HEK293 (cell line): ENCODE measurements around the gene CPB2.
A peak's percentile ranks its signal among the peaks of the same experiment; 100 is the strongest.

Experiments
- BCL11A ChIP-seq: fragments of 450-650 bp; formaldehyde crosslinking; IDR thresholded peaks from 2 replicates; pipeline ENCODE4 v1.5.1; 2016; ENCODE audit warnings: low read depth, missing biosample characterization, missing genetic modification characterization
- ELK4 ChIP-seq: IDR thresholded peaks from 2 replicates; pipeline ENCODE4 v1.6.1; 2011; ENCODE audit warnings: mild to moderate bottlenecking, low read depth, low read length, borderline replicate concordance
- GFI1B ChIP-seq: fragments of 450-650 bp; formaldehyde crosslinking; IDR thresholded peaks from 2 replicates; pipeline ENCODE4 v1.5.1; 2016; ENCODE audit warnings: missing biosample characterization, missing genetic modification characterization
- GLIS2 ChIP-seq: fragments of 450-650 bp; formaldehyde crosslinking; IDR thresholded peaks from 2 replicates; pipeline ENCODE4 v1.5.1; 2016; ENCODE audit warnings: missing biosample characterization, missing genetic modification characterization
- KLF8 ChIP-seq: fragments of 450-650 bp; formaldehyde crosslinking; IDR thresholded peaks from 2 replicates; pipeline ENCODE4 v1.5.1; 2016; ENCODE audit warnings: missing biosample characterization, missing genetic modification characterization
- OSR2 ChIP-seq: fragments of 450-650 bp; formaldehyde crosslinking; IDR thresholded peaks from 2 replicates; pipeline ENCODE4 v1.5.1; 2016; ENCODE audit warnings: missing biosample characterization, missing genetic modification characterization
- OVOL3 ChIP-seq: fragments of 450-650 bp; formaldehyde crosslinking; IDR thresholded peaks from 2 replicates; pipeline ENCODE4 v1.5.1; 2016; ENCODE audit warnings: missing biosample characterization, missing genetic modification characterization
- PBX3 ChIP-seq: sonication (generic); formaldehyde crosslinking; IDR thresholded peaks from 2 replicates; pipeline ENCODE4 v1.8.1; 2022; ENCODE audit warnings: mild to moderate bottlenecking, moderate library complexity, missing genetic modification reagents
- PRDM4 ChIP-seq: fragments of 450-650 bp; formaldehyde crosslinking; IDR thresholded peaks from 2 replicates; pipeline ENCODE4 v1.5.1; 2017; ENCODE audit warnings: missing biosample characterization, missing genetic modification characterization
- SCRT1 ChIP-seq: fragments of 450-650 bp; formaldehyde crosslinking; IDR thresholded peaks from 2 replicates; pipeline ENCODE4 v1.5.1; 2016; ENCODE audit warnings: missing biosample characterization, missing genetic modification characterization, borderline replicate concordance
- TRIM28 ChIP-seq: IDR thresholded peaks from 2 replicates; pipeline ENCODE4 v1.6.1; 2011; ENCODE audit warnings: low read length, control low read depth, borderline replicate concordance
- ZBTB17 ChIP-seq: fragments of 450-650 bp; formaldehyde crosslinking; IDR thresholded peaks from 2 replicates; pipeline ENCODE4 v1.5.1; 2016; ENCODE audit warnings: missing biosample characterization, missing genetic modification characterization
- ZFHX2 ChIP-seq: fragments of 450-650 bp; formaldehyde crosslinking; conservative IDR thresholded peaks from 2 replicates; pipeline ENCODE4 v1.5.1; 2016; ENCODE audit warnings: missing biosample characterization, missing genetic modification characterization
- ZFP3 ChIP-seq: fragments of 450-650 bp; formaldehyde crosslinking; IDR thresholded peaks from 2 replicates; pipeline ENCODE4 v1.5.1; 2016; ENCODE audit warnings: low read depth, missing biosample characterization, missing genetic modification characterization
- ZNF112 ChIP-seq: fragments of 450-650 bp; formaldehyde crosslinking; IDR thresholded peaks from 2 replicates; pipeline ENCODE4 v1.5.0; 2017; ENCODE audit warnings: missing biosample characterization, missing genetic modification characterization
- ZNF132 ChIP-seq: fragments of 450-650 bp; formaldehyde crosslinking; IDR thresholded peaks from 2 replicates; pipeline ENCODE4 v1.5.1; 2017; ENCODE audit warnings: missing biosample characterization, missing genetic modification characterization, borderline replicate concordance
- ZNF169 ChIP-seq: fragments of 450-650 bp; formaldehyde crosslinking; IDR thresholded peaks from 2 replicates; pipeline ENCODE4 v1.5.1; 2016; ENCODE audit warnings: missing biosample characterization, missing genetic modification characterization
- ZNF223 ChIP-seq: fragments of 450-650 bp; formaldehyde crosslinking; IDR thresholded peaks from 2 replicates; pipeline ENCODE4 v1.5.1; 2016; ENCODE audit warnings: missing biosample characterization, missing genetic modification characterization
- ZNF341 ChIP-seq: fragments of 450-650 bp; formaldehyde crosslinking; IDR thresholded peaks from 2 replicates; pipeline ENCODE4; 2016; ENCODE audit warnings: low read depth, missing biosample characterization, missing genetic modification characterization
- ZNF350 ChIP-seq: fragments of 450-650 bp; formaldehyde crosslinking; IDR thresholded peaks from 2 replicates; pipeline ENCODE4 v1.5.0; 2017; ENCODE audit warnings: missing biosample characterization, mild to moderate bottlenecking, missing genetic modification characterization
- ZNF366 ChIP-seq: fragments of 450-650 bp; formaldehyde crosslinking; conservative IDR thresholded peaks from 2 replicates; pipeline ENCODE4 v1.5.1; 2016; ENCODE audit warnings: missing biosample characterization, missing genetic modification characterization
- ZNF391 ChIP-seq: fragments of 450-650 bp; formaldehyde crosslinking; IDR thresholded peaks from 2 replicates; pipeline ENCODE4 v1.5.1; 2016; ENCODE audit warnings: low read depth, missing biosample characterization, missing genetic modification characterization, borderline replicate concordance
- ZNF394 ChIP-seq: fragments of 450-650 bp; formaldehyde crosslinking; IDR thresholded peaks from 2 replicates; pipeline ENCODE4 v1.5.1; 2016; ENCODE audit warnings: missing biosample characterization, missing genetic modification characterization, mild to moderate bottlenecking, moderate library complexity, borderline replicate concordance
- ZNF423 ChIP-seq: fragments of 450-650 bp; formaldehyde crosslinking; IDR thresholded peaks from 2 replicates; pipeline ENCODE4 v1.5.1; 2016; ENCODE audit warnings: missing biosample characterization, missing genetic modification characterization
- ZNF48 ChIP-seq: fragments of 450-650 bp; formaldehyde crosslinking; IDR thresholded peaks from 2 replicates; pipeline ENCODE4 v1.5.1; 2016; ENCODE audit warnings: missing biosample characterization, missing genetic modification characterization
- ZNF501 ChIP-seq: fragments of 450-650 bp; formaldehyde crosslinking; IDR thresholded peaks from 2 replicates; pipeline ENCODE4 v1.5.1; 2016; ENCODE audit warnings: missing biosample characterization, missing genetic modification characterization
- ZNF514 ChIP-seq: fragments of 450-650 bp; formaldehyde crosslinking; IDR thresholded peaks from 2 replicates; pipeline ENCODE4 v1.5.1; 2016; ENCODE audit warnings: missing biosample characterization, missing genetic modification characterization
- ZNF555 ChIP-seq: fragments of 450-650 bp; formaldehyde crosslinking; conservative IDR thresholded peaks from 2 replicates; pipeline ENCODE4 v1.5.1; 2017; ENCODE audit warnings: missing biosample characterization, mild to moderate bottlenecking, missing genetic modification characterization, inconsistent platforms
- ZNF596 ChIP-seq: fragments of 450-650 bp; IDR thresholded peaks from 2 replicates; pipeline ENCODE4 v1.5.0; 2018; ENCODE audit warnings: missing biosample characterization, mild to moderate bottlenecking, missing genetic modification characterization, moderate library complexity
- ZNF645 ChIP-seq: fragments of 450-650 bp; formaldehyde crosslinking; IDR thresholded peaks from 2 replicates; pipeline ENCODE4; 2016; ENCODE audit warnings: missing biosample characterization, missing genetic modification characterization
- ZNF768 ChIP-seq: fragments of 450-650 bp; formaldehyde crosslinking; IDR thresholded peaks from 2 replicates; pipeline ENCODE4 v1.5.1; 2018; ENCODE audit warnings: missing biosample characterization, mild to moderate bottlenecking, missing genetic modification characterization
- ZNF791 ChIP-seq: fragments of 450-650 bp; formaldehyde crosslinking; IDR thresholded peaks from 2 replicates; pipeline ENCODE4 v1.5.1; 2016; ENCODE audit warnings: missing biosample characterization, missing genetic modification characterization
- ZNF830 ChIP-seq: fragments of 450-650 bp; IDR thresholded peaks from 2 replicates; pipeline ENCODE4 v1.5.0; 2018; ENCODE audit warnings: missing biosample characterization, missing genetic modification characterization, low read depth, mild to moderate bottlenecking, moderate library complexity
- ZNF837 ChIP-seq: fragments of 450-650 bp; formaldehyde crosslinking; IDR thresholded peaks from 2 replicates; pipeline ENCODE4 v1.5.1; 2016; ENCODE audit warnings: missing biosample characterization, missing genetic modification characterization
- TF ChIP-seq, protein P1 (sequence below): fragments of 450-650 bp; formaldehyde crosslinking; IDR thresholded peaks from 2 replicates; pipeline ENCODE4 v1.5.1; 2016; ENCODE audit warnings: missing biosample characterization, missing genetic modification characterization

CPB2 gene

GRCh38 chr13:46052319-46053161, 52.3 kb downstream of the CPB2 start, which contains the start of gene ZC3H13 (continued):
- peak; percentile 13; the same call in 1 of the 2 replicates for TF ChIP-seq ZBTB17 (tag by site-specific recombination)
- TF ChIP-seq ZNF830, result no peak
- no peak for TF ChIP-seq PBX3 (CRISPR knock-in tag)
- no peak for TF ChIP-seq ZNF48 (tag by site-specific recombination)
- TF ChIP-seq KLF8 (tag by site-specific recombination), result no peak; the same call in none of the 2 replicates
- no peak for TF ChIP-seq ZNF514 (tag by site-specific recombination)
- no peak for TF ChIP-seq TRIM28
- peak; percentile 63; the same call in 1 of the 2 replicates for TF ChIP-seq ZNF501 (tag by site-specific recombination)
- TF ChIP-seq ZNF350 (tag by site-specific recombination), result no peak
- TF ChIP-seq ZNF596 (tag by site-specific recombination), result no peak
- no peak for TF ChIP-seq ELK4
- TF ChIP-seq ZNF341 (tag by site-specific recombination), result no peak
- TF ChIP-seq ZFP3, result no peak
- no peak for TF ChIP-seq OVOL3 (tag by site-specific recombination)
- no peak for TF ChIP-seq BCL11A (tag by site-specific recombination)
- TF ChIP-seq ZNF112 (tag by site-specific recombination), result no peak
- no peak for TF ChIP-seq ZNF555 (tag by site-specific recombination)
- no peak for TF ChIP-seq ZNF391 (tag by site-specific recombination)
- no peak for TF ChIP-seq ZNF394 (tag by site-specific recombination)
- TF ChIP-seq GLIS2, result peak; percentile 53
- TF ChIP-seq PRDM4 (tag by site-specific recombination), result no peak
- TF ChIP-seq ZNF366 (tag by site-specific recombination), result 0 out of 2 replicates have a peak, but pooled peaks have one; percentile 26
- TF ChIP-seq ZNF169 (tag by site-specific recombination), result no peak
- no peak for TF ChIP-seq ZNF223 (tag by site-specific recombination)
- no peak for TF ChIP-seq ZNF791 (tag by site-specific recombination)
- no peak for TF ChIP-seq SCRT1 (tag by site-specific recombination)
- TF ChIP-seq ZNF837, result no peak
- TF ChIP-seq ZNF768 (tag by site-specific recombination), result no peak
- TF ChIP-seq ZFHX2, result no peak
- TF ChIP-seq ZNF132 (tag by site-specific recombination), result no peak
- 0 out of 2 replicates have a peak, but pooled peaks have one; percentile 13 for TF ChIP-seq GFI1B
- no peak for TF ChIP-seq OSR2 (tag by site-specific recombination)
- no peak for TF ChIP-seq ZNF423 (tag by site-specific recombination)
- no peak for TF ChIP-seq ZNF645
- TF ChIP-seq, protein P1, sequence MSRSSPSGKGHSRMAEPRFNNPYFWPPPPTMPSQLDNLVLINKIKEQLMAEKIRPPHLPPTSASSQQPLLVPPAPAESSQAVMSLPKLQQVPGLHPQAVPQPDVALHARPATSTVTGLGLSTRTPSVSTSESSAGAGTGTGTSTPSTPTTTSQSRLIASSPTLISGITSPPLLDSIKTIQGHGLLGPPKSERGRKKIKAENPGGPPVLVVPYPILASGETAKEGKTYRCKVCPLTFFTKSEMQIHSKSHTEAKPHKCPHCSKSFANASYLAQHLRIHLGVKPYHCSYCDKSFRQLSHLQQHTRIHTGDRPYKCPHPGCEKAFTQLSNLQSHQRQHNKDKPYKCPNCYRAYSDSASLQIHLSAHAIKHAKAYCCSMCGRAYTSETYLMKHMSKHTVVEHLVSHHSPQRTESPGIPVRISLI (tag by site-specific recombination), result no peak
